B cell (primary cell): ENCODE measurements around the gene TMEM107. TPM values are rescaled to one million over a fixed set of nuclear protein-coding genes. Genes with fewer than 3 reads are reported as not detected.

Source experiments
- ATAC-seq: fragments of 200-7000 bp; cut with Tn5 transposase; one replicate; pipeline ENCODE4 v1.10.0; 2021; ENCODE audit warnings: low read depth, mild to moderate bottlenecking, moderate number of reproducible peaks, moderate library complexity
- CTCF ChIA-PET: fragments of 350-600 bp; sonication (Branson Sonifier 250); formaldehyde crosslinking; loops from one replicate; lab custom pipeline; 2021; ENCODE audit warnings: antibody characterized with exemption, inconsistent platforms; lab: Charles Lee
- POLR2A ChIA-PET: fragments of 350-600 bp; sonication (Branson Sonifier 250); formaldehyde crosslinking; loops from one replicate; lab custom pipeline; 2021; ENCODE audit warnings: antibody characterized with exemption; lab: Charles Lee
- DNase-seq: peaks from one replicate; pipeline ENCODE4 v3.0.0; 2013
- H2AFZ ChIP-seq: 2 replicates; pipeline ENCODE4 v1.6.1; 2012; ENCODE audit warnings: mild to moderate bottlenecking, low read depth, low read length; ENCODE audit not compliant: insufficient read depth, poor library complexity, severe bottlenecking
- H3K27ac ChIP-seq, 2 donors: 1 replicate in 1 of 2; 2 replicates in 1 of 2; pipeline ENCODE4 v1.5.1; 2012 to 2013; ENCODE audit warnings: low read length in 2 of 2, mild to moderate bottlenecking in 2 of 2, moderate library complexity in 1 of 2
- H3K27me3 ChIP-seq, 4 experiments: fragments of 200-600 bp in 1 of 4; sonication (generic) in 1 of 4; replicated peaks in 1 of 4; 1 replicate in 2 of 4; 2 replicates in 2 of 4; pipeline versions ENCODE4 v1.6.1 to v1.7.0; 2013 to 2016; ENCODE audit warnings: low read length in 3 of 4, mild to moderate bottlenecking in 2 of 4, mixed read lengths in 1 of 4, moderate library complexity in 1 of 4; ENCODE audit not compliant: insufficient read depth in 4 of 4, control insufficient read depth in 3 of 4; ENCODE audit errors: control extremely low read depth in 1 of 4
- H3K36me3 ChIP-seq, 2 experiments: replicated peaks in 1 of 2; 1 replicate in 1 of 2; 2 replicates in 1 of 2; pipeline versions ENCODE4 v1.6.1 to v1.7.1; 2013; ENCODE audit warnings: low read length in 1 of 2; ENCODE audit not compliant: insufficient read depth in 2 of 2, control insufficient read depth in 1 of 2; ENCODE audit errors: control extremely low read depth in 1 of 2, extremely low read depth in 1 of 2
- H3K4me1 ChIP-seq, 2 donors: fragments of 200-600 bp in 1 of 2; sonication (generic) in 1 of 2; 1 replicate in 1 of 2; 2 replicates in 1 of 2; pipeline versions ENCODE4 v1.5.1 to v1.6.1; 2013 to 2017; ENCODE audit warnings: low read length in 2 of 2; ENCODE audit not compliant: control insufficient read depth in 2 of 2, insufficient read depth in 2 of 2
- H3K4me2 ChIP-seq: replicated peaks from 2 replicates; pipeline ENCODE3; 2012; ENCODE audit warnings: mild to moderate bottlenecking, low read depth, low read length; ENCODE audit not compliant: poor library complexity, severe bottlenecking
- H3K4me3 ChIP-seq, 5 experiments: fragments of 200-600 bp in 1 of 5; sonication (generic) in 1 of 5; 1 replicate in 3 of 5; 2 replicates in 2 of 5; pipeline versions ENCODE4 v1.5.1 to v1.7.0; 2011 to 2016; ENCODE audit warnings: low read length in 4 of 5, mild to moderate bottlenecking in 4 of 5, low read depth in 2 of 5, control low read depth in 1 of 5, moderate library complexity in 1 of 5; ENCODE audit not compliant: insufficient read depth in 1 of 5; ENCODE audit errors: control extremely low read depth in 1 of 5, extremely low read depth in 1 of 5
- H3K79me2 ChIP-seq: fragments of 200-600 bp; sonication (generic); one replicate; pipeline ENCODE4 v1.6.0; 2016; ENCODE audit warnings: low read length; ENCODE audit not compliant: control insufficient read depth, insufficient read depth
- H3K9ac ChIP-seq: fragments of 200-600 bp; sonication (generic); 2 replicates; pipeline ENCODE4 v1.6.1; 2017; ENCODE audit warnings: mild to moderate bottlenecking, low read length, moderate library complexity
- H3K9me3 ChIP-seq, 3 donors: one replicate each; pipeline versions ENCODE4 v1.6.1 to v1.7.1; 2013; ENCODE audit warnings: low read length in 2 of 3; ENCODE audit not compliant: control insufficient read depth in 2 of 3, insufficient read depth in 1 of 3; ENCODE audit errors: control extremely low read depth in 1 of 3
- H4K20me1 ChIP-seq: 2 replicates; pipeline ENCODE4 v1.6.0; 2012; ENCODE audit warnings: mild to moderate bottlenecking, low read length; ENCODE audit not compliant: insufficient read depth, control insufficient read depth, poor library complexity, severe bottlenecking
- H3K27ac Mint-ChIP-seq: one replicate; pipeline ENCODE4 v1.8.0; 2021; ENCODE audit warnings: mixed read lengths
- H3K27me3 Mint-ChIP-seq: one replicate; pipeline ENCODE4 v1.8.0; 2021; ENCODE audit warnings: mixed read lengths
- H3K4me1 Mint-ChIP-seq: one replicate; pipeline ENCODE4 v1.8.0; 2021; ENCODE audit warnings: mixed read lengths
- H3K4me3 Mint-ChIP-seq: one replicate; pipeline ENCODE4 v1.8.0; 2021; ENCODE audit warnings: mixed read lengths
- H3K9me3 Mint-ChIP-seq: one replicate; pipeline ENCODE4 v1.8.0; 2022; ENCODE audit warnings: mixed read lengths; ENCODE audit not compliant: insufficient read depth
- EZH2 ChIP-seq: IDR thresholded peaks from 2 replicates; pipeline ENCODE4 v1.6.1; 2012; ENCODE audit warnings: borderline replicate concordance, low read depth, mild to moderate bottlenecking, moderate library complexity, low read length; ENCODE audit not compliant: insufficient read depth, poor library complexity, severe bottlenecking
- WGBS: methylation state at CpG from one replicate; pipeline ENCODE4 v1.1.5; 2013; ENCODE audit warnings: missing lambda C conversion rate; ENCODE audit not compliant: insufficient coverage; 5-methylcytosine and 5-hydroxymethylcytosine counted together
- intact Hi-C: fragments of 100-400 bp; cut with micrococcal nuclease; formaldehyde crosslinking; loops from one replicate; pipeline ENCODE4 v1.10.0; 2022
- polyA plus RNA-seq: library from polyadenylated mRNA; depleted of rRNA; stranded (reverse); fragments of >200 nt; gene quantifications from 2 replicates; pipeline ENCODE4 v1.2.3, GENCODE V29; 2012
- total RNA-seq, 2 donors: library from RNA; stranded (reverse); fragments of 120-200 nt in 1 of 2; gene quantifications; 1 replicate in 1 of 2; 2 replicates in 1 of 2; pipeline versions ENCODE4 v1.2.3 to v1.2.4, GENCODE V29; 2013 to 2022
- TF ChIP-seq, protein P1 (sequence below): fragments of 200-600 bp; IDR thresholded peaks from one replicate; pipeline ENCODE4 v1.8.0; 2022; ENCODE audit warnings: antibody characterized with exemption, mild to moderate bottlenecking

The TMEM107 gene
- total and polyA plus RNA-seq, 2 donors (not counting 1 experiment from before 2014, with no cell fraction given) = 13.3 to 30.3 TPM

DNA sequence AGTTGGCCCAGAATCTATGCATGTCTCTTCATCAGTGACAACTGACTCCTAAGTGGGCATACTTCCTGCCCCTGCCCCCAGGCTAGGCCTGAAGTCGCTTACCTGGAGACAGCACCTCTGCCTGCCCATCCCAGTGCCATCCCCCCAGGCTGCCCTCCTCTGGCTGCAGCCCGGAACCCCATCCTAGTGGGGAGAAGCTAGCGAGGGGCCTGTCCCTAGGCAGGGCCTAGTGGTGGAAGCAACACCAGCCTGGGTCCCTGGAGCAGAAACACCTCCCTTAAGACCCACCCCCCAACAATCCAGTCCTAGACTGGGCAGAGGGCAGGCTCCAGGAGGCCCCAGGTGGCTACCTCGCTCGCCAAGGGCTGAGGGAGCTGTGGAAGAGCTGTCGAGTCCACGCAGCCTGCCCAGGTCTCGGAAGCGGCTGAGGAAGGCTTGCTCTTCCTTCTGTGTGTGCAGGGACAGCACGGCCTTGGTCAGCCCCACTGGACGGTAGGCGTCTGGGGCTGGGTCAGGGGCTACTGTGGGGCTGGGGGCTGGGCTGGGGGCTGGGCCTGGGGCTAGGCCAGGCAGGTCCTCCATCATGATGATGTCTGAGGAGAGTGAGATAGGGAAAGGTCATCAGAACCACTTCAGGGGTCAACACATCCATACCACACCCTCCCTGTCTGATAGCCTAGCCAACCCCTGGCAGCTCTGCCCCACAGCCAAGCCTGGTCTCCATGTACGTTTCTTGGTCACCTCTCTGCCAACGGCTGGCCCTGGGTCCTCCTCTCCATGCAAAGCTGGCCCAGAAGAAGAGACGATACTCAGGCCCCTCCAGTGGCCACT is 31.6 kb downstream of the TMEM107 start:
- DNase-seq (peak; percentile 37), ATAC-seq (no peak)
- no peaks in the 10 kb centered on the region for H3K9me3 ChIP-seq
- TF ChIP-seq, protein P1, sequence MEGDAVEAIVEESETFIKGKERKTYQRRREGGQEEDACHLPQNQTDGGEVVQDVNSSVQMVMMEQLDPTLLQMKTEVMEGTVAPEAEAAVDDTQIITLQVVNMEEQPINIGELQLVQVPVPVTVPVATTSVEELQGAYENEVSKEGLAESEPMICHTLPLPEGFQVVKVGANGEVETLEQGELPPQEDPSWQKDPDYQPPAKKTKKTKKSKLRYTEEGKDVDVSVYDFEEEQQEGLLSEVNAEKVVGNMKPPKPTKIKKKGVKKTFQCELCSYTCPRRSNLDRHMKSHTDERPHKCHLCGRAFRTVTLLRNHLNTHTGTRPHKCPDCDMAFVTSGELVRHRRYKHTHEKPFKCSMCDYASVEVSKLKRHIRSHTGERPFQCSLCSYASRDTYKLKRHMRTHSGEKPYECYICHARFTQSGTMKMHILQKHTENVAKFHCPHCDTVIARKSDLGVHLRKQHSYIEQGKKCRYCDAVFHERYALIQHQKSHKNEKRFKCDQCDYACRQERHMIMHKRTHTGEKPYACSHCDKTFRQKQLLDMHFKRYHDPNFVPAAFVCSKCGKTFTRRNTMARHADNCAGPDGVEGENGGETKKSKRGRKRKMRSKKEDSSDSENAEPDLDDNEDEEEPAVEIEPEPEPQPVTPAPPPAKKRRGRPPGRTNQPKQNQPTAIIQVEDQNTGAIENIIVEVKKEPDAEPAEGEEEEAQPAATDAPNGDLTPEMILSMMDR = no peak
- no peak for TF ChIP-seq EZH2
- H3K4me3 ChIP-seq = no peak overlapping the region
- Mint-ChIP-seq H3K4me1 (peaks cover 8% of the 10 kb centered on the region), H3K9me3 (no peaks in the 10 kb centered on the region), H3K27ac (no peak overlapping the region), H3K27me3 (no peaks in the 10 kb centered on the region), H3K4me3 (no peak overlapping the region)
- no peak overlapping the region for H2AFZ ChIP-seq
- H3K27me3 ChIP-seq = no peaks in the 10 kb centered on the region
- peaks cover 0 to 79% of the 10 kb centered on the region in 2 experiments for H3K36me3 ChIP-seq
- 97% methylated on average over 14 of the region's 15 CpGs for WGBS
- POLR2A ChIA-PET = no interaction called here
- intact Hi-C loops = no loop called here
- CTCF ChIA-PET = no interaction called here
- peaks cover 15% of the 10 kb centered on the region for H4K20me1 ChIP-seq
- no peak overlapping the region for H3K9ac ChIP-seq
- H3K4me2 ChIP-seq = no peak overlapping the region
- peaks cover 18% of the 10 kb centered on the region for H3K79me2 ChIP-seq
- H3K27ac ChIP-seq = no peak overlapping the region
- H3K4me1 ChIP-seq = peaks cover 1 to 2% of the 10 kb centered on the region in 2 donors
